OCI-LY1 (cell line): ENCODE results near the gene DICER1.

Experiments used
- H2AFZ ChIP-seq: fragments of 200-600 bp; sonication (generic), shearing (Covaris generic); 2 replicates; pipeline ENCODE4 v1.6.0; 2014; ENCODE audit warnings: antibody characterized with exemption, mild to moderate bottlenecking, low read length
- H3F3A ChIP-seq: fragments of 200-600 bp; sonication (generic), shearing (Covaris generic); 2 replicates; pipeline ENCODE4 v1.6.0; 2014; ENCODE audit warnings: mild to moderate bottlenecking, antibody characterized with exemption, low read length, moderate library complexity; ENCODE audit not compliant: insufficient read depth
- H3K27ac ChIP-seq: fragments of 200-600 bp; sonication (generic); 2 replicates; pipeline ENCODE4 v1.5.1; 2014; ENCODE audit warnings: low read length, mixed run types, mild to moderate bottlenecking, low read depth; ENCODE audit not compliant: poor library complexity, severe bottlenecking
- H3K27me3 ChIP-seq: fragments of 200-600 bp; sonication (generic); 2 replicates; pipeline ENCODE4 v1.6.0; 2014; ENCODE audit warnings: antibody characterized with exemption, mild to moderate bottlenecking, low read length, moderate library complexity; ENCODE audit not compliant: insufficient read depth
- H3K36me3 ChIP-seq: fragments of 200-600 bp; sonication (generic); 2 replicates; pipeline ENCODE4 v1.6.1; 2014; ENCODE audit warnings: mild to moderate bottlenecking, antibody characterized with exemption, low read length, moderate library complexity, mixed read lengths; ENCODE audit not compliant: insufficient read depth
- H3K4me1 ChIP-seq: fragments of 200-600 bp; sonication (generic); 2 replicates; pipeline ENCODE4 v1.5.1; 2014; ENCODE audit warnings: mild to moderate bottlenecking, low read length, moderate library complexity; ENCODE audit not compliant: insufficient read depth, severe bottlenecking
- H3K4me2 ChIP-seq: fragments of 200-600 bp; sonication (generic), shearing (Covaris generic); 2 replicates; pipeline ENCODE4 v1.6.1; 2014; ENCODE audit warnings: low read length
- H3K4me3 ChIP-seq: fragments of 200-600 bp; sonication (generic); 2 replicates; pipeline ENCODE4 v1.5.1; 2014; ENCODE audit warnings: low read length, low read depth, mild to moderate bottlenecking, mixed read lengths; ENCODE audit not compliant: poor library complexity, severe bottlenecking
- H3K79me2 ChIP-seq: fragments of 200-600 bp; shearing (Covaris generic); 2 replicates; pipeline ENCODE4 v1.6.1; 2016; ENCODE audit warnings: mixed run types, low read length, mixed read lengths; ENCODE audit not compliant: insufficient read depth
- H3K9ac ChIP-seq: fragments of 200-600 bp; sonication (generic), shearing (Covaris generic); 2 replicates; pipeline ENCODE4 v1.6.1; 2014; ENCODE audit warnings: mild to moderate bottlenecking, low read length, mixed read lengths
- H3K9me2 ChIP-seq: fragments of 200-600 bp; sonication (generic), shearing (Covaris generic); 2 replicates; pipeline ENCODE4 v1.6.1; 2014; ENCODE audit warnings: low read depth, mild to moderate bottlenecking, low read length, mixed read lengths
- H3K9me3 ChIP-seq: fragments of 200-600 bp; shearing (Covaris generic); 2 replicates; pipeline ENCODE4 v1.6.1; 2014; ENCODE audit warnings: low read length, mixed read lengths
- H4K20me1 ChIP-seq: fragments of 200-600 bp; sonication (generic), shearing (Covaris generic); 2 replicates; pipeline ENCODE4 v1.6.0; 2016; ENCODE audit warnings: mild to moderate bottlenecking, low read length; ENCODE audit not compliant: insufficient read depth
- CTCF ChIP-seq: fragments of 200-600 bp; sonication (generic), shearing (Covaris generic); IDR thresholded peaks from 2 replicates; pipeline ENCODE4 v1.5.1; 2017; ENCODE audit warnings: mild to moderate bottlenecking, antibody characterized with exemption, low read length, moderate library complexity, mixed read lengths
- EZH2 ChIP-seq: fragments of 200-600 bp; sonication (generic), shearing (Covaris generic); IDR thresholded peaks from 2 replicates; pipeline ENCODE4 v1.8.0; 2017; ENCODE audit warnings: borderline replicate concordance, mixed run types, mild to moderate bottlenecking, antibody characterized with exemption, low read length, moderate library complexity, mixed read lengths

DICER1 gene

GRCh38 chr14:95123891-95124579 is 33.3 kb downstream of the DICER1 start:
- H3K27me3 ChIP-seq = no peaks in the 10 kb centered on the region
- H3K9ac ChIP-seq = no peak overlapping the region
- TF ChIP-seq CTCF (no peak), EZH2 (no peak)
- H3K4me3 ChIP-seq = no peak overlapping the region
- no peaks in the 10 kb centered on the region for H3F3A ChIP-seq
- H3K36me3 ChIP-seq = peaks cover 48% of the 10 kb centered on the region
- H3K79me2 ChIP-seq = no peaks in the 10 kb centered on the region
- H3K4me2 ChIP-seq = no peak overlapping the region
- H3K9me3 ChIP-seq = no peaks in the 10 kb centered on the region
- H3K9me2 ChIP-seq = no peaks in the 10 kb centered on the region
- H3K4me1 ChIP-seq = no peaks in the 10 kb centered on the region
- no peak overlapping the region for H3K27ac ChIP-seq
- H4K20me1 ChIP-seq = no peaks in the 10 kb centered on the region
- H2AFZ ChIP-seq = no peak overlapping the region

- Histone ChIP-seq H4K20me1 (no peaks in the 10 kb centered on the region), H3K4me1 (no peaks in the 10 kb centered on the region), H3K79me2 (no peaks in the 10 kb centered on the region), H3K9me2 (no peaks in the 10 kb centered on the region), H3K27me3 (no peaks in the 10 kb centered on the region), H3K4me3 (no peak overlapping the region), H3K9me3 (no peaks in the 10 kb centered on the region), H2AFZ (no peak overlapping the region), H3K36me3 (peaks cover 42% of the 10 kb centered on the region), H3K9ac (no peak overlapping the region), H3F3A (no peaks in the 10 kb centered on the region), H3K27ac (no peak overlapping the region), H3K4me2 (no peak overlapping the region)
- TF ChIP-seq CTCF (no peak), EZH2 (no peak)
Measured at GRCh38 chr14:95122621-95122945, 34.7 kb downstream of the DICER1 start.

- no peaks in the 10 kb centered on the region for H4K20me1 ChIP-seq
- H2AFZ ChIP-seq = no peak overlapping the region
- H3K79me2 ChIP-seq = no peaks in the 10 kb centered on the region
- H3K36me3 ChIP-seq = peaks cover 42% of the 10 kb centered on the region
- TF ChIP-seq EZH2 = no peak
- no peak for TF ChIP-seq CTCF
- no peaks in the 10 kb centered on the region for H3K9me2 ChIP-seq
- H3K27ac ChIP-seq = no peak overlapping the region
- H3F3A ChIP-seq = no peaks in the 10 kb centered on the region
- H3K9ac ChIP-seq = no peak overlapping the region
- no peaks in the 10 kb centered on the region for H3K9me3 ChIP-seq
- H3K4me1 ChIP-seq = no peaks in the 10 kb centered on the region
- H3K27me3 ChIP-seq = no peaks in the 10 kb centered on the region
- no peak overlapping the region for H3K4me3 ChIP-seq
- no peak overlapping the region for H3K4me2 ChIP-seq
Measured at GRCh38 chr14:95121911-95122620, 35.3 kb downstream of the DICER1 start.
